ENCODE data around the gene OR6N2.

GRCh38 chr1:158813164-158813563, 32.2 kb upstream of the OR6N2 start:
- no peak for TF ChIP-seq CTCF (conservative IDR thresholded peaks at IDR 0.05; ENCODE audit: low read depth, low read length)
- no peak for TF ChIP-seq EZH2 (IDR thresholded peaks at IDR 0.05; ENCODE audit: borderline replicate concordance, low read depth, low read length, poor library complexity, severe bottlenecking)

Measured in A673 (cell line).